PC-9 (cell line): ENCODE measurements around the gene PKLR.

Experiments used
- CTCF ChIP-seq: fragments of 200-600 bp; sonication (generic); conservative IDR thresholded peaks from 2 replicates; pipeline ENCODE4 v1.6.1; 2017; ENCODE audit warnings: mixed run types, antibody characterized with exemption, mild to moderate bottlenecking, moderate library complexity
- EZH2 ChIP-seq: fragments of 200-600 bp; sonication (generic); IDR thresholded peaks from 2 replicates; pipeline ENCODE4 v1.8.0; 2017; ENCODE audit warnings: antibody characterized with exemption, low read depth

DNA sequence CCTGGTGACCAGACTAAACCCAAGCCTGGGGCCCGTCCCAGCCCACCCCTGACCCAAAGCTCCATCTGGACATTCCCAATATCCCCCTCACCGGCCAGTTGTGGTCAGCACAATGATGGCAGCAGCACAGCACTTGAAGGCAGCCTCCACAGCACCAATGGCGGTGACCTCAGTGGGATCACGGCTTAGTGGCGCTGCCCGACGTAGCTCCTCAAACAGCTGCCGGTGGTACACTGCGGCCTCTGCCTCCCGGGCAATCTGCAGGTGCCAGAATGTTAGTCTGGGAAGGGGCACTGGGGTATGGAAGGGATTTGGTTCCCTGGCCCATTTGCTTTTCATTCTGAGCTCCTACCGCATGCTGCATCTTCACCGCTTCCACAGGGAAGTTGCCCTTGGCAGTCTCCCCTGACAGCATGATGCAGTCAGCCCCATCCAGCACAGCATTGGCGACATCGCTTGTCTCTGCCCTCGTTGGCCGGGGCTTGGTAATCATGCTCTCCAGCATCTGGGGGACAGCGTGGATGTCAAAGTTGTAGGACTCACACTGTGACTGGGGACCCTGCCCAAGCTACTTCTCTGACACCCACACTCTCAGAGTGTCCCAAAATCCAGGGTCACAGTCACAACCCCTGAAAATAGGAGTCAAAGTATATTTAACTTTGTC is 8.0 kb downstream of the PKLR start:
- no peak for TF ChIP-seq CTCF
- no peak for TF ChIP-seq EZH2
